K562 (cell line): Measurements from ENCODE around the gene TRIM14. TPM values are rescaled to one million over a fixed set of nuclear protein-coding genes. Genes with fewer than 3 reads are reported as not detected.

Source experiments
- C11orf30 ChIP-seq: fragments of 450-650 bp; IDR thresholded peaks from 2 replicates; pipeline ENCODE4 v1.6.1; 2016; ENCODE audit warnings: low read depth, mild to moderate bottlenecking
- CREB1 ChIP-seq, 2 experiments: sonication (generic) in 1 of 2; formaldehyde crosslinking in 1 of 2; IDR thresholded peaks; 2 replicates each; pipeline versions ENCODE4 v1.6.1 to v1.8.0; 2012 to 2022; ENCODE audit warnings: inconsistent platforms in 1 of 2, mild to moderate bottlenecking in 1 of 2, missing genetic modification reagents in 1 of 2, moderate library complexity in 1 of 2
- CSDE1 ChIP-seq, 2 experiments: fragments of 450-650 bp; IDR thresholded peaks; 2 replicates each; pipeline ENCODE4 v1.6.1; 2016; ENCODE audit warnings: mild to moderate bottlenecking in 1 of 2
- ERF ChIP-seq: fragments of 450-650 bp; formaldehyde crosslinking; IDR thresholded peaks from 2 replicates; pipeline ENCODE4 v1.4.0; 2020; ENCODE audit warnings: mild to moderate bottlenecking, mixed read lengths
- FOXK2 ChIP-seq, 2 experiments: fragments of 450-650 bp; IDR thresholded peaks in 1 of 2; conservative IDR thresholded peaks in 1 of 2; 2 replicates each; pipeline ENCODE4 v1.6.1; 2016; ENCODE audit warnings: low read depth in 2 of 2, mild to moderate bottlenecking in 1 of 2
- NCOA6 ChIP-seq: fragments of 450-650 bp; IDR thresholded peaks from 2 replicates; pipeline ENCODE4 v1.6.1; 2017; ENCODE audit warnings: mild to moderate bottlenecking
- POU5F1 ChIP-seq: fragments of 150-350 bp; IDR thresholded peaks from 2 replicates; pipeline ENCODE4 v1.6.1; 2014; ENCODE audit warnings: borderline replicate concordance, low read length, low read depth, mild to moderate bottlenecking; ENCODE audit not compliant: partially characterized antibody
- PRMT5 ChIP-seq: sonication (generic); formaldehyde crosslinking; IDR thresholded peaks from 2 replicates; pipeline ENCODE4 v1.5.0; 2020; ENCODE audit warnings: missing genetic modification reagents
- PTBP1 ChIP-seq: fragments of 200-400 bp; formaldehyde crosslinking; IDR thresholded peaks from 2 replicates; pipeline ENCODE4 v1.6.1; 2017; ENCODE audit warnings: low read depth, low read length
- RHOXF2B ChIP-seq: fragments of 250-450 bp; sonication (Bioruptor Pico); conservative IDR thresholded peaks from 2 replicates; pipeline ENCODE4 v1.5.1; 2021
- ZBTB11 ChIP-seq, 3 experiments: fragments of 200-800 bp in 1 of 3; fragments of 250-450 bp in 1 of 3; fragments of 450-650 bp in 1 of 3; sonication (Bioruptor Pico) in 1 of 3; sonication (Bioruptor generic) in 1 of 3; formaldehyde crosslinking in 1 of 3; IDR thresholded peaks; 2 replicates each; pipeline versions ENCODE4 v1.6.1 to v1.8.0; 2016 to 2022; ENCODE audit warnings: mild to moderate bottlenecking in 2 of 3, missing genetic modification characterization in 2 of 3, missing compliant biosample characterization in 1 of 3, moderate library complexity in 1 of 3
- ZNF134 ChIP-seq: fragments of 250-450 bp; sonication (Bioruptor Pico); conservative IDR thresholded peaks from 2 replicates; pipeline ENCODE4 v1.4.0; 2020
- ZNF668 ChIP-seq: fragments of 250-450 bp; sonication (Bioruptor Pico); IDR thresholded peaks from 2 replicates; pipeline ENCODE4 v1.8.0; 2022; ENCODE audit warnings: mild to moderate bottlenecking, inconsistent platforms
- polyA plus RNA-seq, 8 experiments: library from polyadenylated mRNA; depleted of rRNA in 4 of 8; stranded (reverse) in 5 of 8; unstranded in 3 of 8; fragments of >200 nt; fragmentation: Nextera tagmentation in 2 of 8; fragmentation: Illumina TruSeq in 1 of 8; extraction: Ambion mirVana in 2 of 8; extraction: Trizol in 1 of 8; gene quantifications; 2 replicates each; pipeline versions ENCODE4 v1.2.1 to v1.2.3, GENCODE V29; 2011 to 2014; ENCODE audit warnings: inconsistent platforms in 1 of 8, missing spikeins in 1 of 8
- total RNA-seq, 7 experiments: library from RNA; depleted of rRNA in 6 of 7; stranded (reverse); fragments of >200 nt in 6 of 7; fragmentation: Illumina TruSeq in 2 of 7; extraction: Trizol in 2 of 7; gene quantifications; 2 replicates each; pipeline versions ENCODE4 v1.2.1 to v1.2.3, GENCODE V29; 2011 to 2021; ENCODE audit warnings: low replicate concordance in 1 of 7
- TF ChIP-seq, protein P1 (sequence below): fragments of 450-650 bp; formaldehyde crosslinking; IDR thresholded peaks from 2 replicates; pipeline ENCODE4 v1.4.0; 2020; ENCODE audit warnings: mild to moderate bottlenecking, moderate library complexity
- TF ChIP-seq, protein P2 (sequence below): sonication (generic); formaldehyde crosslinking; IDR thresholded peaks from 2 replicates; pipeline ENCODE4 v1.8.1; 2023; ENCODE audit warnings: missing genetic modification reagents, mild to moderate bottlenecking, borderline replicate concordance

Gene TRIM14
- total and polyA plus RNA-seq, 9 of the 15 experiments (the other 6 are each of a cell fraction or from before 2014, with no cell fraction given) = 7.6 to 41.0 (median 17.9) TPM

- TF ChIP-seq, protein P1, sequence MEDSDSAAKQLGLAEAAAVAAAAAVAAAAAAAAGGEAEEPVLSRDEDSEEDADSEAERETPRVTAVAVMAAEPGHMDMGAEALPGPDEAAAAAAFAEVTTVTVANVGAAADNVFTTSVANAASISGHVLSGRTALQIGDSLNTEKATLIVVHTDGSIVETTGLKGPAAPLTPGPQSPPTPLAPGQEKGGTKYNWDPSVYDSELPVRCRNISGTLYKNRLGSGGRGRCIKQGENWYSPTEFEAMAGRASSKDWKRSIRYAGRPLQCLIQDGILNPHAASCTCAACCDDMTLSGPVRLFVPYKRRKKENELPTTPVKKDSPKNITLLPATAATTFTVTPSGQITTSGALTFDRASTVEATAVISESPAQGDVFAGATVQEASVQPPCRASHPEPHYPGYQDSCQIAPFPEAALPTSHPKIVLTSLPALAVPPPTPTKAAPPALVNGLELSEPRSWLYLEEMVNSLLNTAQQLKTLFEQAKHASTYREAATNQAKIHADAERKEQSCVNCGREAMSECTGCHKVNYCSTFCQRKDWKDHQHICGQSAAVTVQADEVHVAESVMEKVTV (CRISPR knock-in tag) = peak; percentile 13; the same call in 1 of the 2 replicates
- TF ChIP-seq ZBTB11 (CRISPR knock-in tag; IDR thresholded peaks at IDR 0.05) (peak in 1 of 3 experiments; percentile 72; a peak in 2 of 6 replicates), POU5F1 (no peak), NCOA6 (no peak), FOXK2 (conservative IDR thresholded peaks at IDR 0.05 in 1 of 2, IDR thresholded peaks at IDR 0.05 in 1 of 2; ENCODE audit: low read depth in 2 of 2) (peak; percentile 69 to 75), PTBP1 (no peak), PRMT5 (no peak), ZNF668 (CRISPR knock-in tag) (no peak), CREB1 (IDR thresholded peaks at IDR 0.05) (peak; percentile 73), CREB1 (CRISPR knock-in tag; IDR thresholded peaks at IDR 0.05) (peak; percentile 69; the same call in 1 of the 2 replicates), C11orf30 (peak; percentile 81), RHOXF2B (CRISPR knock-in tag) (no peak), ERF (CRISPR knock-in tag) (no peak), ZNF134 (CRISPR knock-in tag) (peak; percentile 5; the same call in 1 of the 2 replicates), CSDE1 (IDR thresholded peaks at IDR 0.05) (peak in 1 of 2 experiments; percentile 61; a peak in 1 of 4 replicates)
- TF ChIP-seq, protein P2, sequence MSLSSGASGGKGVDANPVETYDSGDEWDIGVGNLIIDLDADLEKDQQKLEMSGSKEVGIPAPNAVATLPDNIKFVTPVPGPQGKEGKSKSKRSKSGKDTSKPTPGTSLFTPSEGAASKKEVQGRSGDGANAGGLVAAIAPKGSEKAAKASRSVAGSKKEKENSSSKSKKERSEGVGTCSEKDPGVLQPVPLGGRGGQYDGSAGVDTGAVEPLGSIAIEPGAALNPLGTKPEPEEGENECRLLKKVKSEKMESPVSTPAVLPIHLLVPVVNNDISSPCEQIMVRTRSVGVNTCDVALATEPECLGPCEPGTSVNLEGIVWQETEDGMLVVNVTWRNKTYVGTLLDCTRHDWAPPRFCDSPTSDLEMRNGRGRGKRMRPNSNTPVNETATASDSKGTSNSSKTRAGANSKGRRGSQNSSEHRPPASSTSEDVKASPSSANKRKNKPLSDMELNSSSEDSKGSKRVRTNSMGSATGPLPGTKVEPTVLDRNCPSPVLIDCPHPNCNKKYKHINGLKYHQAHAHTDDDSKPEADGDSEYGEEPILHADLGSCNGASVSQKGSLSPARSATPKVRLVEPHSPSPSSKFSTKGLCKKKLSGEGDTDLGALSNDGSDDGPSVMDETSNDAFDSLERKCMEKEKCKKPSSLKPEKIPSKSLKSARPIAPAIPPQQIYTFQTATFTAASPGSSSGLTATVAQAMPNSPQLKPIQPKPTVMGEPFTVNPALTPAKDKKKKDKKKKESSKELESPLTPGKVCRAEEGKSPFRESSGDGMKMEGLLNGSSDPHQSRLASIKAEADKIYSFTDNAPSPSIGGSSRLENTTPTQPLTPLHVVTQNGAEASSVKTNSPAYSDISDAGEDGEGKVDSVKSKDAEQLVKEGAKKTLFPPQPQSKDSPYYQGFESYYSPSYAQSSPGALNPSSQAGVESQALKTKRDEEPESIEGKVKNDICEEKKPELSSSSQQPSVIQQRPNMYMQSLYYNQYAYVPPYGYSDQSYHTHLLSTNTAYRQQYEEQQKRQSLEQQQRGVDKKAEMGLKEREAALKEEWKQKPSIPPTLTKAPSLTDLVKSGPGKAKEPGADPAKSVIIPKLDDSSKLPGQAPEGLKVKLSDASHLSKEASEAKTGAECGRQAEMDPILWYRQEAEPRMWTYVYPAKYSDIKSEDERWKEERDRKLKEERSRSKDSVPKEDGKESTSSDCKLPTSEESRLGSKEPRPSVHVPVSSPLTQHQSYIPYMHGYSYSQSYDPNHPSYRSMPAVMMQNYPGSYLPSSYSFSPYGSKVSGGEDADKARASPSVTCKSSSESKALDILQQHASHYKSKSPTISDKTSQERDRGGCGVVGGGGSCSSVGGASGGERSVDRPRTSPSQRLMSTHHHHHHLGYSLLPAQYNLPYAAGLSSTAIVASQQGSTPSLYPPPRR = no peak
These were observed 73.5 kb downstream of the TRIM14 start (continued) for GRCh38 chr9:98045234-98046179.
